G401.6 (cell line): Measurements from ENCODE around the gene CCDC86.

Source experiments
- FAIRE-seq: peaks from 2 replicates; lab custom pipeline; 2012; peaks lifted over from hg19 to GRCh38; lab: Jason Lieb, UNC

The CCDC86 gene

DNA sequence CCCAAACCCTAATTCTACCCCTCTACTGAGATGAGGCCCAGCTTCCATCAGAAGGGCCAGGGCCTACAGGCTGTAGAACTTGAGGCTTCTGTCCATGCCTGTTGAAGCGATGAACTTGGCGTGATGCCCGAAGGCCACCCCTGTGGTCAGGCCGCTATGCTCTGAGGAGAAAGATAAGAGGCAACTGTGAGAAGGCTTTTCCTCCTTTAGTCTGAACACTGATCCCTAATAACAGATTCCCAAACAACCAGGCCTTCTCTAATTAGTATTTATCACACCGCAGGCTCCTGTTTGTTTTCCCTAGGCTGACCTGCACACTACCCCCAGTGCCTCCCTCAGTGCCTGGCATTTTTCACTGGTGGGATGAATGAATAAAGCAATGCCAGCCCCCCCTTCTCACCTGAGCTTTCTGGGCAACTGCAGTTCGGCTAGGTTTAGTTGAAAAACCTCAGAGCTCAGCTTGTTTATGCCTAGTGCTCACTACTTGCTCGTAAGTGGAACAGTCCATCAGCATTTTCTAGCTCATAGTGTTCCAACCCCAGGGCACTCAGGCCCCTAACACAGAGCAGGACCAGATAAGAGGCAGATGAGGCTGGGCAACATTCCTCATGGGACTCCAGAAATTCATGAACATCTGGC, 49.3 kb downstream of the CCDC86 start:
- no peak for FAIRE-seq

DNA sequence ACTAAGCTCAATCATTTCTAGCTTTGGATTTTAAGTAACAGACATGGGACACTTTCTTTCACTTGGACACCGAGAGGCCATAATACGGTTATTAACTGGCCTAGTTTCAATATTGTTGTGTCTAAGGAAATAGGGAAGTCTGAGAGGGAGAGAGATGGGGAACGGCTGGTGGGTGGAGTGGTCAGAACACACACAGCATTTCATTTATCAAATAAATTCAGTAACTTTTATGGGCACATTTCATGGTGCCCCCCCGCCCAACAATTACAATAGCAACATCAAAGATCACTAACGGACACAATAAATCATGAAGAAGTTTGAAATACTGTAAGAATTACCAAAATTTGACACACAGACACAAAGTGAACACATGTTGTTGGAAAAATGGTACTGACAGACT, 53.8 kb downstream of the CCDC86 start:
- FAIRE-seq = no peak

DNA sequence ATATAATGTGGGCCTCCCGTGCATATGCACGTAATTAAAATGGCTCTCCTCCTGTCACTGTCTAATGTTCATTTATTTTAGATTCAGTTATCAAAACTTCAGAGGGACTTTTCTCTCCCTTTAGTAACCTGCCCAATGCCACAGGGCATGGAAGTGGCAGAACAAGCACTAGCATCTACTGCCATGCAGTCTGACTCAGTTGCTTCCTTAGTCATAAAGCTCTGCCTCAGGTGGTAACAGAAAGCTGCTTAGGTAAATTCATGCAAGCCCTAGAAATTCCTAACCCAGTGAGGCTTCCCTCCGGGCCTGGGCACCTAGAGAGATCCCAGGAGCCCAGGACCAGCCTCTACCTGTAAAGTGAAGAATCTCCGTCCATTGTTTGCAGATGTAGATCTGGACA, 55.6 kb downstream of the CCDC86 start:
- no peak for FAIRE-seq

DNA sequence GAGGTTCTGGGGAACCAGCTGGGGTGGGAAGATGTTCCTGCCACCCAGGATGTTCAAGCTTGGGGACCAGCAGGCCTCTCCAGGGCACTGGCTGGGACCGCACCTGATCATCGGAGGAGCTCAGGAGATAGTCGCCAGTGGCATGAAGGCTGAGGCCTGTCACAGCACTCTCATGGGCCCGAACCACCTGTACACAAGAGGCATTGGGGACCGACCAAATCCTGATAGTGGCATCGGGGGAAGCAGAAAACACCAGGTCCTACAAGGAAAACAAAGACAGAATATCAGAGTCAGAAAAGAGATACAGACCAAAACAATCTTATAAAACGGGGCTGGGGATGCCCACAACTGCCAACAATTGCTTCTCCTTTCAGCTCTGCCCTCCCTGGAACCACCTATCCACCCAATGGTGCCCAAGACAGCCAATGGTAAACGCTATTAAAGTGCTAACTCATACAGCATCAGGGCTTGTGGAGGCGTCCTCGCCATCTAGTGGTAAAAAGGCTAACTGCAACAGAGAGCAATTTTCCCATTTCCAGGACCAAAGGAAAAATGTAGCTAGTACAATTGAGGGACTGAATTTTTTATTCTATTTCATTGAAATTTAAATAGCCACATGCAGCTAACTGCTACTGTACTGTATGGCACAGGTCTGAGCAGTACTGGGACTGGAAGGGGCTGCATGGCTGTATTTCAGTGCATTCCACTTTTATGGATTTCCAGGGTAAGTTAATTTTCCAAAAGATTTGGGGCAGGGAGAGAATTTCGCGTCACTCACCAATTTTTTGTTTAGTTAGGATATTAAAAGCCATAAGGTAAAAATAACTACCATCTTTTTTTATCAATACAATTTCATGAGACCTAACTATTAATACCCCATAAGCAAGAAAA, 57.4 kb downstream of the CCDC86 start:
- FAIRE-seq = no peak

DNA sequence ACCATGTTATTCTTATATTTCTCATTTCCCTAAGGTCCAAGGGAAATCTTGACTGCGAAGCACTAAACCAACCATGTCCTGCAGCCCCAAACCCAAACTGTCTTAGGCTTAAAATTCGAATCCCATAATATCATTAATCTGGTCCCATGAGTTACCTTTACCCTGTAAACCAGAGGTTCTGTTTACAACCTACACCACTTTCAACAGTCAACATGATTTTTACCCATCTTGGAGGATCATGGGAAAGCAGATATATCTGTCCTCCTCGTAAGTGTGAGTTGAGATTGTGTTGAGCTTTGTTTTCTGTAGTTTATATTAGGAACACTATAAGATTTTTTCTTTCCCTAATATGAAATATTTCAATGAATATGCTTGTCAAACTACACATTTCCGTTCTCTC, 58.1 kb downstream of the CCDC86 start:
- FAIRE-seq = no peak
